GM12878 (cell line): ENCODE data around the gene RGS6. TPM values are rescaled to one million over a fixed set of nuclear protein-coding genes. Genes with fewer than 3 reads are reported as not detected.

Source experiments
- BCL11A ChIP-seq: IDR thresholded peaks from 2 replicates; pipeline ENCODE4 v1.6.1; 2011; ENCODE audit warnings: low read depth, low read length
- CBFB ChIP-seq: IDR thresholded peaks from 2 replicates; pipeline ENCODE4 v1.6.1; 2016; ENCODE audit warnings: antibody characterized with exemption, low read depth
- CBX5 ChIP-seq: sonication (generic); IDR thresholded peaks from 2 replicates; pipeline ENCODE4 v1.6.1; 2016; ENCODE audit warnings: low read depth, moderate library complexity, mild to moderate bottlenecking, inconsistent platforms
- CUX1 ChIP-seq: IDR thresholded peaks from 2 replicates; pipeline ENCODE4 v1.6.1; 2012; ENCODE audit warnings: improper control_type of control experiment, low read depth, low read length; ENCODE audit not compliant: insufficient replicate concordance
- ESRRA ChIP-seq: IDR thresholded peaks from 2 replicates; pipeline ENCODE4 v1.6.1; 2012; ENCODE audit warnings: mild to moderate bottlenecking, low read length, improper control_type of control experiment
- FOS ChIP-seq: IDR thresholded peaks from 3 replicates; pipeline ENCODE4 v1.6.1; 2011; ENCODE audit warnings: borderline replicate concordance; ENCODE audit not compliant: insufficient read length; ENCODE audit errors: extremely low read depth
- FOXM1 ChIP-seq: IDR thresholded peaks from 2 replicates; pipeline ENCODE4 v1.6.1; 2012; ENCODE audit warnings: low read depth, mild to moderate bottlenecking, inconsistent platforms, low read length, moderate library complexity
- IRF3 ChIP-seq: fragments of 450-650 bp; IDR thresholded peaks from 2 replicates; pipeline ENCODE4 v1.6.1; 2014; ENCODE audit warnings: mild to moderate bottlenecking
- KAT2A ChIP-seq: conservative IDR thresholded peaks from 2 replicates; pipeline ENCODE4 v1.6.1; 2011; ENCODE audit warnings: low read depth, low read length; ENCODE audit not compliant: control insufficient read depth
- MEF2B ChIP-seq: fragments of 450-650 bp; IDR thresholded peaks from 2 replicates; pipeline ENCODE4 v1.6.1; 2018; ENCODE audit warnings: mild to moderate bottlenecking, moderate library complexity; ENCODE audit not compliant: partially characterized antibody, poor library complexity, severe bottlenecking
- NFYB ChIP-seq: IDR thresholded peaks from 2 replicates; pipeline ENCODE4 v1.6.1; 2011; ENCODE audit warnings: low read depth, mild to moderate bottlenecking, low read length, improper control_type of control experiment, moderate library complexity; ENCODE audit not compliant: insufficient read depth
- PAX5 ChIP-seq: IDR thresholded peaks from 2 replicates; pipeline ENCODE4 v1.6.1; 2011; ENCODE audit warnings: low read depth, low read length, borderline replicate concordance
- RAD51 ChIP-seq: fragments of 450-650 bp; IDR thresholded peaks from 2 replicates; pipeline ENCODE4 v1.6.1; 2016; ENCODE audit warnings: moderate library complexity, mild to moderate bottlenecking, inconsistent platforms
- STAT3 ChIP-seq: IDR thresholded peaks from 2 replicates; pipeline ENCODE4 v1.6.1; 2011; ENCODE audit warnings: low read depth, low read length, improper control_type of control experiment
- TAF1 ChIP-seq: IDR thresholded peaks from 2 replicates; pipeline ENCODE4 v1.6.1; 2011; ENCODE audit warnings: mild to moderate bottlenecking, low read depth, low read length, borderline replicate concordance
- ZNF384 ChIP-seq: IDR thresholded peaks from 2 replicates; pipeline ENCODE4 v1.6.1; 2012; ENCODE audit warnings: low read depth, mild to moderate bottlenecking, low read length, improper control_type of control experiment, borderline replicate concordance
- polyA plus RNA-seq, 11 experiments: library from polyadenylated mRNA; depleted of rRNA in 4 of 11; unstranded in 6 of 11; stranded (reverse) in 5 of 11; fragments of >200 nt; fragmentation: Nextera tagmentation in 4 of 11; fragmentation: Illumina TruSeq in 1 of 11; extraction: Ambion mirVana in 4 of 11; extraction: Trizol in 1 of 11; gene quantifications; 1 replicate in 1 of 11; 2 replicates in 10 of 11; pipeline versions ENCODE4 v1.2.1 to v1.2.3, GENCODE V29; 2011 to 2016; ENCODE audit warnings: inconsistent platforms in 2 of 11, missing spikeins in 2 of 11, low read depth in 1 of 11
- total RNA-seq, 4 experiments: library from RNA; depleted of rRNA in 3 of 4; stranded (reverse); fragments of >200 nt in 3 of 4; fragmentation: Illumina TruSeq in 1 of 4; extraction: Trizol in 1 of 4; gene quantifications; 2 replicates each; pipeline versions ENCODE4 v1.2.1 to v1.2.3, GENCODE V29; 2013 to 2021
- TF ChIP-seq, protein P1 (sequence below): IDR thresholded peaks from 2 replicates; pipeline ENCODE4 v1.6.1; 2012; ENCODE audit warnings: low read depth, low read length, improper control_type of control experiment
- TF ChIP-seq, protein P2 (sequence below): fragments of 450-650 bp; formaldehyde crosslinking; IDR thresholded peaks from 2 replicates; pipeline ENCODE4 v1.4.0; 2022; ENCODE audit warnings: mild to moderate bottlenecking, moderate library complexity

The RGS6 gene
- total and polyA plus RNA-seq, 10 of the 15 experiments (the other 5 are each of a cell fraction or from before 2014, with no cell fraction given) = 3.9 to 18.1 (median 12.4) TPM

DNA sequence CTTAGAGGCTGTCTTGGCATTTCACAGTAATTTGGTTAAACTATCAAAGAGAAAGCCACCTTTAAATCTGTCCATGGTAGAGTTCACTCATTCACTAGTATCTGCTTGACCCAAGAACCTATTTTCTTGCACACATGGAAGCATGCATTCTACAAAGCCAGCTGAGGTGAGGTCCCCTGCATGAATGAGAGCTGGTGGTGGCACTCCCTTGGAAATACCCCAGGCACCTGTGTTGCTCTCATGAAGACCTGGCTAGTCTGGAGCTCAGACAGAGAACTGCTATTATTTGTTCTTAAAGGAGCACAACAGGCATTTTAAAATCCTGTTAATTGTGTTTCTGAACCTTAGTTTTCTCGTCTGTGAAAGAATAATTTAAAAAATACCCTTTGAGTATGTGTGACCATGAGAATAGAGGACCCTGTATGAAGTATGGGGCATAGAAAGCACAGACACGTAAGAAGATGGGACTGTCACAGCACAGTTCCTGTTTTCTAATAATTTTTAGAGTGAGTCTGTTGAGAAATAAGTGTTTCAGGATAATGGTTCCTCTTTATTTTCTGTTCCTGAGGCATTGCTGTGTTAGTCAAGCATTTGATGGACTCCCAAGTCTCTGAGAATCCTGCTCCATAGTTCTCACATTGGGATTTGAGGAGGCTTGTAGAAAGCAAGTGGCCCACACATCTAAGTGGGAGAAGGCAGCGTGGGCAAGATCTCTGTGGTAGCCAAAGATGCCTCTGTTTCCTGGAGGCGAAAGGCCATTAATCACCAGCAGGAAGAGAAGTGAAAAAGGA lies 10.9 kb downstream of the RGS6 start (continued):
- no peak for TF ChIP-seq CUX1
- TF ChIP-seq BCL11A = peak; percentile 52; the same call in 1 of the 2 replicates
- TF ChIP-seq FOXM1 = peak; percentile 71; the same call in 1 of the 2 replicates
- TF ChIP-seq, protein P1, sequence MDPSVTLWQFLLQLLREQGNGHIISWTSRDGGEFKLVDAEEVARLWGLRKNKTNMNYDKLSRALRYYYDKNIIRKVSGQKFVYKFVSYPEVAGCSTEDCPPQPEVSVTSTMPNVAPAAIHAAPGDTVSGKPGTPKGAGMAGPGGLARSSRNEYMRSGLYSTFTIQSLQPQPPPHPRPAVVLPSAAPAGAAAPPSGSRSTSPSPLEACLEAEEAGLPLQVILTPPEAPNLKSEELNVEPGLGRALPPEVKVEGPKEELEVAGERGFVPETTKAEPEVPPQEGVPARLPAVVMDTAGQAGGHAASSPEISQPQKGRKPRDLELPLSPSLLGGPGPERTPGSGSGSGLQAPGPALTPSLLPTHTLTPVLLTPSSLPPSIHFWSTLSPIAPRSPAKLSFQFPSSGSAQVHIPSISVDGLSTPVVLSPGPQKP = no peak
- no peak for TF ChIP-seq FOS
- 0 out of 2 replicates have a peak, but pooled peaks have one; percentile 14 for TF ChIP-seq PAX5
- TF ChIP-seq TAF1 = 0 out of 2 replicates have a peak, but pooled peaks have one; percentile 13
- TF ChIP-seq CBX5 = no peak
- peak; percentile 57; the same call in 1 of the 2 replicates for TF ChIP-seq CBFB
- no peak for TF ChIP-seq IRF3
- TF ChIP-seq ZNF384 = no peak
- no peak for TF ChIP-seq NFYB
- TF ChIP-seq, protein P2, sequence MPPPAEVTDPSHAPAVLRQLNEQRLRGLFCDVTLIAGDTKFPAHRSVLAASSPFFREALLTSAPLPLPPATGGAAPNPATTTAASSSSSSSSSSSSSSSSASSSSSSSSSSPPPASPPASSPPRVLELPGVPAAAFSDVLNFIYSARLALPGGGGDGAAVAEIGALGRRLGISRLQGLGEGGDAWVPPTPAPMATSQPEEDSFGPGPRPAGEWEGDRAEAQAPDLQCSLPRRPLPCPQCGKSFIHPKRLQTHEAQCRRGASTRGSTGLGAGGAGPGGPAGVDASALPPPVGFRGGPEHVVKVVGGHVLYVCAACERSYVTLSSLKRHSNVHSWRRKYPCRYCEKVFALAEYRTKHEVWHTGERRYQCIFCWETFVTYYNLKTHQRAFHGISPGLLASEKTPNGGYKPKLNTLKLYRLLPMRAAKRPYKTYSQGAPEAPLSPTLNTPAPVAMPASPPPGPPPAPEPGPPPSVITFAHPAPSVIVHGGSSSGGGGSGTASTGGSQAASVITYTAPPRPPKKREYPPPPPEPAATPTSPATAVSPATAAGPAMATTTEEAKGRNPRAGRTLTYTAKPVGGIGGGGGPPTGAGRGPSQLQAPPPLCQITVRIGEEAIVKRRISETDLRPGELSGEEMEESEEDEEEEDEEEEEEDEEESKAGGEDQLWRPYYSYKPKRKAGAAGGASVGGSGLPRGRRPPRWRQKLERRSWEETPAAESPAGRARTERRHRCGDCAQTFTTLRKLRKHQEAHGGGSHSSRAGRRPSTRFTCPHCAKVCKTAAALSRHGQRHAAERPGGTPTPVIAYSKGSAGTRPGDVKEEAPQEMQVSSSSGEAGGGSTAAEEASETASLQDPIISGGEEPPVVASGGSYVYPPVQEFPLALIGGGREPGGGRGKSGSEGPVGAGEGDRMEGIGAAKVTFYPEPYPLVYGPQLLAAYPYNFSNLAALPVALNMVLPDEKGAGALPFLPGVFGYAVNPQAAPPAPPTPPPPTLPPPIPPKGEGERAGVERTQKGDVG = no peak
- no peak for TF ChIP-seq KAT2A
- no peak for TF ChIP-seq STAT3
- no peak for TF ChIP-seq ESRRA
- peak; percentile 24 for TF ChIP-seq MEF2B
- TF ChIP-seq RAD51 = peak; percentile 24; the same call in 1 of the 2 replicates
